DOHH2 (cell line): ENCODE data around the gene LRRC19.

Experiments used
- H3F3A ChIP-seq: fragments of 200-600 bp; sonication (generic), shearing (Covaris generic); 2 replicates; pipeline ENCODE4 v1.6.0; 2016; ENCODE audit warnings: antibody characterized with exemption, mild to moderate bottlenecking; ENCODE audit not compliant: control insufficient read depth, insufficient read depth
- H3K27ac ChIP-seq: fragments of 200-600 bp; sonication (generic); 2 replicates; pipeline ENCODE4 v1.5.1; 2014; ENCODE audit warnings: low read depth, mild to moderate bottlenecking, low read length, moderate library complexity
- H3K27me3 ChIP-seq: fragments of 200-600 bp; sonication (generic); 2 replicates; pipeline ENCODE4 v1.6.1; 2014; ENCODE audit warnings: mild to moderate bottlenecking, low read length, mixed read lengths; ENCODE audit not compliant: control insufficient read depth
- H3K36me3 ChIP-seq: fragments of 200-600 bp; sonication (generic); 2 replicates; pipeline ENCODE4 v1.6.1; 2014; ENCODE audit warnings: mild to moderate bottlenecking, low read length, moderate library complexity, mixed read lengths; ENCODE audit not compliant: control insufficient read depth
- H3K4me1 ChIP-seq: fragments of 200-600 bp; sonication (generic); 2 replicates; pipeline ENCODE4 v1.6.1; 2014; ENCODE audit warnings: mild to moderate bottlenecking, low read length, mixed read lengths; ENCODE audit not compliant: control insufficient read depth
- H3K4me2 ChIP-seq: fragments of 200-600 bp; sonication (generic); 2 replicates; pipeline ENCODE4 v1.6.0; 2014; ENCODE audit warnings: mild to moderate bottlenecking, low read length, moderate library complexity
- H3K4me3 ChIP-seq: fragments of 200-600 bp; sonication (generic); 2 replicates; pipeline ENCODE4 v1.5.1; 2014; ENCODE audit warnings: mild to moderate bottlenecking, low read length, mixed read lengths
- H3K79me2 ChIP-seq: fragments of 200-600 bp; sonication (generic); 2 replicates; pipeline ENCODE4 v1.6.1; 2014; ENCODE audit warnings: mild to moderate bottlenecking, low read length, mixed read lengths; ENCODE audit not compliant: control insufficient read depth
- H3K9me2 ChIP-seq: fragments of 200-600 bp; sonication (generic); replicated peaks from 2 replicates; pipeline ENCODE4 v1.6.1; 2014; ENCODE audit warnings: mild to moderate bottlenecking, low read length, mixed read lengths; ENCODE audit not compliant: control insufficient read depth
- H3K9me3 ChIP-seq: fragments of 200-600 bp; sonication (generic); 2 replicates; pipeline ENCODE4 v1.6.1; 2014; ENCODE audit warnings: antibody characterized with exemption, low read length, mixed read lengths; ENCODE audit not compliant: control insufficient read depth, insufficient read depth
- H4K20me1 ChIP-seq: fragments of 200-600 bp; sonication (generic); 2 replicates; pipeline ENCODE4 v1.6.0; 2014; ENCODE audit warnings: low read depth, mild to moderate bottlenecking, antibody characterized with exemption, low read length, moderate library complexity; ENCODE audit not compliant: control insufficient read depth, insufficient read depth
- EZH2phosphoT487 ChIP-seq: fragments of 200-600 bp; sonication (generic); IDR thresholded peaks from 2 replicates; pipeline ENCODE4 v1.6.1; 2017; ENCODE audit warnings: borderline replicate concordance, mild to moderate bottlenecking, antibody characterized with exemption, low read length, moderate library complexity, mixed read lengths
- TF ChIP-seq, protein P1 (sequence below): fragments of 200-600 bp; sonication (generic); IDR thresholded peaks from one replicate; pipeline ENCODE4 v1.5.1; 2014; ENCODE audit warnings: antibody characterized with exemption, mild to moderate bottlenecking, low read depth, low read length; ENCODE audit not compliant: poor library complexity, severe bottlenecking

Gene LRRC19

DNA sequence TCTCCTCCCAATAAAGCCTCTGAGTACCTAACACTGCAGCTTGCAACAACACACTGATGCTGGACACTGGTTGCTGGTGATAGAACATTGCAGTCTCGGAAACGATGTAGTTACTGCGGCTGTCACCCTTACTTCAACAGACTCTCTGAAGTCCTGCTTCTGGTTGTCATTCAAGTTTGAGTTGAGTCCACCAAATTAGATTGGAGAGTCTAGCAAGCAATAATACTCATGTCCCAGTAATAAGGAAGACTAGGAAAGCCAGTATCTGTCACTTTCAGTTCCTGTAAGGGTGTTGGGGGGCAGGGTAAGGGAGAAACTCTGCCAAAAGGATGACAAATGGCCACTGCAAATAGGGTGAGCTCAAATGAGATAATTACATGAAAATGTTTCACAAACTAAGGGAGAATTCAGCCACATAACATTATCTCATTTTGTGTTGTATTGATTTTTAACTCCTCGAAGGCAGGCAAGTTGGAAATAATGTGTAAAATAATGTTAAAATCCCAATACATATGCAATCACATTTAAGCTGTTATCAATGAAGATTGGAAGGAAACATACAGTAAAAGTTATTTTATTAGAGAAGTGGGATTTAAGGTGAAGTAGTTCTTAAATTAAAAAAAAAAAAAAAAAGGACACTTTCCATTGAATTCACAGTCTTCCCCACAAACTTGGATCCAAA is 50.1 kb downstream of the LRRC19 start:
- Histone ChIP-seq H3K9me3 (no peaks in the 10 kb centered on the region), H3K4me2 (peak overlapping the region; percentile 88), H3F3A (peaks cover 19% of the 10 kb centered on the region), H3K27me3 (no peaks in the 10 kb centered on the region), H4K20me1 (no peaks in the 10 kb centered on the region), H3K79me2 (peaks cover 30% of the 10 kb centered on the region), H3K4me3 (peak overlapping the region; percentile 85), H3K9me2 (no peaks in the 10 kb centered on the region), H3K27ac (peak overlapping the region; percentile 71), H3K4me1 (peaks cover 39% of the 10 kb centered on the region), H3K36me3 (no peaks in the 10 kb centered on the region)
- TF ChIP-seq, protein P1, sequence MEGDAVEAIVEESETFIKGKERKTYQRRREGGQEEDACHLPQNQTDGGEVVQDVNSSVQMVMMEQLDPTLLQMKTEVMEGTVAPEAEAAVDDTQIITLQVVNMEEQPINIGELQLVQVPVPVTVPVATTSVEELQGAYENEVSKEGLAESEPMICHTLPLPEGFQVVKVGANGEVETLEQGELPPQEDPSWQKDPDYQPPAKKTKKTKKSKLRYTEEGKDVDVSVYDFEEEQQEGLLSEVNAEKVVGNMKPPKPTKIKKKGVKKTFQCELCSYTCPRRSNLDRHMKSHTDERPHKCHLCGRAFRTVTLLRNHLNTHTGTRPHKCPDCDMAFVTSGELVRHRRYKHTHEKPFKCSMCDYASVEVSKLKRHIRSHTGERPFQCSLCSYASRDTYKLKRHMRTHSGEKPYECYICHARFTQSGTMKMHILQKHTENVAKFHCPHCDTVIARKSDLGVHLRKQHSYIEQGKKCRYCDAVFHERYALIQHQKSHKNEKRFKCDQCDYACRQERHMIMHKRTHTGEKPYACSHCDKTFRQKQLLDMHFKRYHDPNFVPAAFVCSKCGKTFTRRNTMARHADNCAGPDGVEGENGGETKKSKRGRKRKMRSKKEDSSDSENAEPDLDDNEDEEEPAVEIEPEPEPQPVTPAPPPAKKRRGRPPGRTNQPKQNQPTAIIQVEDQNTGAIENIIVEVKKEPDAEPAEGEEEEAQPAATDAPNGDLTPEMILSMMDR, result no peak
- no peak for TF ChIP-seq EZH2phosphoT487

- Histone ChIP-seq H3K9me2 (no peaks in the 10 kb centered on the region), H3K9me3 (no peaks in the 10 kb centered on the region), H3K27ac (peak overlapping the region; percentile 71), H3K27me3 (no peaks in the 10 kb centered on the region), H3K4me2 (peak overlapping the region; percentile 88), H3K79me2 (peaks cover 24% of the 10 kb centered on the region), H4K20me1 (no peaks in the 10 kb centered on the region), H3K4me1 (peaks cover 39% of the 10 kb centered on the region), H3K36me3 (no peaks in the 10 kb centered on the region), H3K4me3 (peak overlapping the region; percentile 85), H3F3A (peaks cover 19% of the 10 kb centered on the region)
- TF ChIP-seq, protein P1, result peak; percentile 20
- TF ChIP-seq EZH2phosphoT487, result no peak
These were observed 51.4 kb downstream of the LRRC19 start for GRCh38 chr9:26954050-26954508.

DNA sequence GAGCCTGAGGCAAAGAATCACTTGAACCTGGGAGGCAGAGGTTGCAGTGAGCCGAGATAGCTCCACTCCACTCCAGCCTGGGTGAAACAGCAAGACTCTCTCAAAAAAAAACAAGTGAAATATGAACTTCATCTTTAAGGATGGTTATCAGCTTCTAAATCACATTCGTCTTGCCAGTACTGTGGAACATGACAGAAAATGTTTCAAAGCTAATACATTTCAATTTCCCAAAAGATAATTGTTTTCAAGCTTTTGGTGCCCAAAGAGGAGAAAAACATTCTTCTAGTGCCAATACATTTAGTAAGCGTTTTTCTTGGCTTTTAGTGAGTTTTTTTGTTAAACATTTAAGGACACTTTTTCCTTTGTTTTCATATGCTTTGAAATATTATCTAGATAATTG is 53.7 kb downstream of the LRRC19 start:
- no peak overlapping the region for H3K4me2 ChIP-seq
- peaks cover 36% of the 10 kb centered on the region for H3K4me1 ChIP-seq
- no peak overlapping the region for H3K27ac ChIP-seq
- H3K4me3 ChIP-seq, result no peak overlapping the region
- peaks cover 22% of the 10 kb centered on the region for H3F3A ChIP-seq
- H4K20me1 ChIP-seq, result no peaks in the 10 kb centered on the region
- H3K9me2 ChIP-seq, result no peaks in the 10 kb centered on the region
- no peaks in the 10 kb centered on the region for H3K27me3 ChIP-seq
- TF ChIP-seq, protein P1, result no peak
- no peak for TF ChIP-seq EZH2phosphoT487
- H3K36me3 ChIP-seq, result peaks cover 2% of the 10 kb centered on the region; the same call in 1 of the 2 replicates
- no peaks in the 10 kb centered on the region for H3K9me3 ChIP-seq
- H3K79me2 ChIP-seq, result peaks cover 12% of the 10 kb centered on the region
